ENCODE results near the gene SDE2.

GRCh38 chr1:225936523-225936922 is 62.6 kb downstream of the SDE2 start:
- TF ChIP-seq HDAC2 (IDR thresholded peaks at IDR 0.05; ENCODE audit: borderline replicate concordance in 1 of 2, low read depth in 2 of 2, low read length in 2 of 2) (no peak), CTCF (IDR thresholded peaks at IDR 0.05; ENCODE audit: control extremely low read depth in 1 of 3, insufficient read depth in 1 of 3, low read depth in 1 of 3, low read length in 3 of 3) (no peak), CREB1 (IDR thresholded peaks at IDR 0.05) (no peak), EP300 (IDR thresholded peaks at IDR 0.05; ENCODE audit: borderline replicate concordance in 1 of 2, low read depth in 2 of 2, low read length in 2 of 2) (no peak)

All from H1 (cell line).